H1 (cell line): ENCODE results near the gene IZUMO4.

Experiments used
- CBX8 ChIP-seq: fragments of 300-800, 300-1000 bp; sonication (generic); IDR thresholded peaks from 2 replicates; pipeline ENCODE4 v1.7.1; 2016; ENCODE audit warnings: low read depth, low read length, borderline replicate concordance
- CHD2 ChIP-seq: IDR thresholded peaks from 2 replicates; pipeline ENCODE4 v1.6.1; 2012; ENCODE audit warnings: low read length, improper control_type of control experiment
- CTBP2 ChIP-seq: IDR thresholded peaks from 2 replicates; pipeline ENCODE4 v1.7.0; 2011; ENCODE audit warnings: borderline replicate concordance, mild to moderate bottlenecking, moderate library complexity, mixed read lengths, low read length; ENCODE audit not compliant: insufficient read depth, insufficient read length
- EZH2 ChIP-seq: fragments of 200-600 bp; sonication (generic); IDR thresholded peaks from 2 replicates; pipeline ENCODE4 v1.7.1; 2012; ENCODE audit warnings: low read depth, mild to moderate bottlenecking, moderate library complexity, low read length, inconsistent platforms; ENCODE audit not compliant: severe bottlenecking
- POLR2AphosphoS5 ChIP-seq: IDR thresholded peaks from 2 replicates; pipeline ENCODE4 v1.6.1; 2011; ENCODE audit warnings: low read depth, low read length
- RBBP5 ChIP-seq: IDR thresholded peaks from 2 replicates; pipeline ENCODE4 v1.7.1; 2012; ENCODE audit warnings: low read depth, mild to moderate bottlenecking, inconsistent platforms, low read length, moderate library complexity, borderline replicate concordance
- RXRA ChIP-seq: IDR thresholded peaks from 2 replicates; pipeline ENCODE4 v1.6.1; 2011; ENCODE audit warnings: low read depth, mild to moderate bottlenecking, low read length, moderate library complexity; ENCODE audit not compliant: insufficient read depth
- SP2 ChIP-seq: IDR thresholded peaks from 2 replicates; pipeline ENCODE4 v1.6.1; 2012; ENCODE audit warnings: mild to moderate bottlenecking, low read length, inconsistent platforms
- SUZ12 ChIP-seq: fragments of 200-600 bp; sonication (generic); IDR thresholded peaks from 2 replicates; pipeline ENCODE4 v1.6.1; 2012; ENCODE audit warnings: mild to moderate bottlenecking, inconsistent platforms, low read length, moderate library complexity, mixed read lengths
- TAF1 ChIP-seq: IDR thresholded peaks from 2 replicates; pipeline ENCODE4 v1.6.1; 2011; ENCODE audit warnings: mild to moderate bottlenecking, low read depth, low read length
- TEAD4 ChIP-seq: IDR thresholded peaks from 2 replicates; pipeline ENCODE4 v1.6.1; 2012; ENCODE audit warnings: low read depth, low read length, inconsistent platforms, mixed read lengths
- TF ChIP-seq, protein P1 (sequence below), 3 experiments: IDR thresholded peaks; 1 replicate in 2 of 3; 2 replicates in 1 of 3; pipeline versions ENCODE4 v1.5.1 to v1.6.1; 2011; ENCODE audit warnings: low read length in 3 of 3, mild to moderate bottlenecking in 3 of 3, inconsistent platforms in 2 of 3, low read depth in 1 of 3, moderate library complexity in 1 of 3; ENCODE audit not compliant: insufficient read depth in 1 of 3; ENCODE audit errors: control extremely low read depth in 1 of 3

DNA sequence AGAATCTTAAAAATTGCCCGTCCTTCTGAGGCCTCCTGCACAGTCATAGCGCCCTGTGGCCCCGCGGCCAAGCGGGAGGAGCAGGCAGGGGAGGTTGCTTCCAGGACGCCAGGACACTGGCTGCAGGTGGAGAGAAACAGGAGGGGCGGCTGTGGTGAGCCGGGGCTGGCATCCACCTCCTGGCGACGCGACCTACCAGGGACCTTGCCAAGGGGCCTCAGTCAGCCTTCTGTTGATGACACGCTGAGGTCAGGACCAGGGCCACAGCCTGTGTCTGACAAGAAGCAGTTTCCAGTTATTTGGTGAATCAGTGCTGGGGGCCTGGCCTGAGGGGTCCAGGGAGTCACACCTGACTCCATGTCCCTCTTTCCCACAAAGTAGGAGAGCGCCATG is 32.3 kb upstream of the IZUMO4 start:
- TF ChIP-seq, protein P1, sequence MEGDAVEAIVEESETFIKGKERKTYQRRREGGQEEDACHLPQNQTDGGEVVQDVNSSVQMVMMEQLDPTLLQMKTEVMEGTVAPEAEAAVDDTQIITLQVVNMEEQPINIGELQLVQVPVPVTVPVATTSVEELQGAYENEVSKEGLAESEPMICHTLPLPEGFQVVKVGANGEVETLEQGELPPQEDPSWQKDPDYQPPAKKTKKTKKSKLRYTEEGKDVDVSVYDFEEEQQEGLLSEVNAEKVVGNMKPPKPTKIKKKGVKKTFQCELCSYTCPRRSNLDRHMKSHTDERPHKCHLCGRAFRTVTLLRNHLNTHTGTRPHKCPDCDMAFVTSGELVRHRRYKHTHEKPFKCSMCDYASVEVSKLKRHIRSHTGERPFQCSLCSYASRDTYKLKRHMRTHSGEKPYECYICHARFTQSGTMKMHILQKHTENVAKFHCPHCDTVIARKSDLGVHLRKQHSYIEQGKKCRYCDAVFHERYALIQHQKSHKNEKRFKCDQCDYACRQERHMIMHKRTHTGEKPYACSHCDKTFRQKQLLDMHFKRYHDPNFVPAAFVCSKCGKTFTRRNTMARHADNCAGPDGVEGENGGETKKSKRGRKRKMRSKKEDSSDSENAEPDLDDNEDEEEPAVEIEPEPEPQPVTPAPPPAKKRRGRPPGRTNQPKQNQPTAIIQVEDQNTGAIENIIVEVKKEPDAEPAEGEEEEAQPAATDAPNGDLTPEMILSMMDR (IDR thresholded peaks at IDR 0.05; ENCODE audit: control extremely low read depth in 1 of 3, insufficient read depth in 1 of 3, low read depth in 1 of 3, low read length in 3 of 3), result no peak
- TF ChIP-seq POLR2AphosphoS5 (no peak), SUZ12 (no peak), RBBP5 (no peak), SP2 (no peak), CTBP2 (no peak), EZH2 (no peak), CBX8 (no peak), CHD2 (no peak), RXRA (no peak), TEAD4 (no peak), TAF1 (no peak)
